Measurements from ENCODE around the gene CDC37. TPM values are rescaled to one million over a fixed set of nuclear protein-coding genes. Genes with fewer than 3 reads are reported as not detected.

Gene CDC37
- polyA plus RNA-seq, 1 donor (not counting 4 experiments of a cell fraction or from before 2014, with no cell fraction given), result 376 TPM

DNA sequence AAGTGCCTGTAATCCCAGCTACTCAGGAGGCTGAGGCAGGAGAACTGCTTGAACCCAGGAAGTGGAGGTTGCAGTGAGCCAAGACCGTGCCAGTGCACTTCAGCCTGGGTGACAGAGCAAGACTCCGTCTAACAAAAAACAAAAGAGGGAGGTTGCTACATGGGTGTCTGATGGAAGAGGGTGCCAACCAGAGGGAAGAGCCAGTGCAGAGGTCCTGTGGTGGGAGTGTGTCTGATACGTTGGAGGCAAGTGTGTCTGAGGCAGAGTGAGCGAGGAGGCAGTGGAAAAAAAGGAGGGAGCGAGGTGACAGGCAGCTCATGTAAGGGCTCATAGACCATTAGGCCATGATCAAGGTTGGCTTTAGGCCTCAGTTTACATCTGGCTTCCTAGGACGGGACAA is 23.8 kb upstream of the CDC37 start:
- Histone ChIP-seq H3K79me2 (ENCODE audit: control insufficient read depth, insufficient read depth, low read length) (no peaks in the 10 kb centered on the region), H3K9me3 (ENCODE audit: control insufficient read depth, low read depth, low read length) (no peaks in the 10 kb centered on the region), H3K27me3 (ENCODE audit: control insufficient read depth, extremely low read depth, insufficient read depth, low read length) (peaks cover 63% of the 10 kb centered on the region), H4K20me1 (ENCODE audit: control insufficient read depth, extremely low read depth, insufficient read depth, low read length) (no peaks in the 10 kb centered on the region), H3K9ac (ENCODE audit: control insufficient read depth, extremely low read depth, insufficient read depth, low read length) (no peak overlapping the region), H3K9me1 (ENCODE audit: control insufficient read depth, extremely low read depth, insufficient read depth, low read length) (no peaks in the 10 kb centered on the region), H3K4me3 (ENCODE audit: control insufficient read depth in 2 of 3, extremely low read depth in 1 of 3, insufficient read depth in 2 of 3, low read depth in 1 of 3, low read length in 3 of 3) (no peak overlapping the region), H3K4me2 (ENCODE audit: control insufficient read depth, extremely low read depth, insufficient read depth, low read depth, low read length) (no peak overlapping the region), H3K4me1 (ENCODE audit: control insufficient read depth, extremely low read depth, insufficient read depth, low read length) (peaks cover 12% of the 10 kb centered on the region), H3K27ac (ENCODE audit: control insufficient read depth, insufficient read depth, low read length) (no peak overlapping the region), H3K36me3 (ENCODE audit: control insufficient read depth in 2 of 2, extremely low read depth in 1 of 2, insufficient read depth in 2 of 2, low read length in 2 of 2) (no peaks in the 10 kb centered on the region), H2AFZ (ENCODE audit: control insufficient read depth, low read length) (no peak overlapping the region)
- no peak for FAIRE-seq
- dilution Hi-C loops (cut with MboI; ENCODE audit: extremely low pct_ligation_motif_present, low sequenced_read_pairs), result no loop called here
- DNase-seq (ENCODE audit: low read depth, low spot score), result no peak
- TF ChIP-seq, protein P1, sequence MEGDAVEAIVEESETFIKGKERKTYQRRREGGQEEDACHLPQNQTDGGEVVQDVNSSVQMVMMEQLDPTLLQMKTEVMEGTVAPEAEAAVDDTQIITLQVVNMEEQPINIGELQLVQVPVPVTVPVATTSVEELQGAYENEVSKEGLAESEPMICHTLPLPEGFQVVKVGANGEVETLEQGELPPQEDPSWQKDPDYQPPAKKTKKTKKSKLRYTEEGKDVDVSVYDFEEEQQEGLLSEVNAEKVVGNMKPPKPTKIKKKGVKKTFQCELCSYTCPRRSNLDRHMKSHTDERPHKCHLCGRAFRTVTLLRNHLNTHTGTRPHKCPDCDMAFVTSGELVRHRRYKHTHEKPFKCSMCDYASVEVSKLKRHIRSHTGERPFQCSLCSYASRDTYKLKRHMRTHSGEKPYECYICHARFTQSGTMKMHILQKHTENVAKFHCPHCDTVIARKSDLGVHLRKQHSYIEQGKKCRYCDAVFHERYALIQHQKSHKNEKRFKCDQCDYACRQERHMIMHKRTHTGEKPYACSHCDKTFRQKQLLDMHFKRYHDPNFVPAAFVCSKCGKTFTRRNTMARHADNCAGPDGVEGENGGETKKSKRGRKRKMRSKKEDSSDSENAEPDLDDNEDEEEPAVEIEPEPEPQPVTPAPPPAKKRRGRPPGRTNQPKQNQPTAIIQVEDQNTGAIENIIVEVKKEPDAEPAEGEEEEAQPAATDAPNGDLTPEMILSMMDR (optimal IDR thresholded peaks at IDR 0.05 in 1 of 3, IDR thresholded peaks at IDR 0.05 in 1 of 3, conservative IDR thresholded peaks at IDR 0.05 in 1 of 3; ENCODE audit: extremely low read depth in 1 of 3, insufficient read depth in 2 of 3, low read length in 3 of 3), result no peak
- no peak for TF ChIP-seq EZH2 (IDR thresholded peaks at IDR 0.05; ENCODE audit: low read length)

DNA sequence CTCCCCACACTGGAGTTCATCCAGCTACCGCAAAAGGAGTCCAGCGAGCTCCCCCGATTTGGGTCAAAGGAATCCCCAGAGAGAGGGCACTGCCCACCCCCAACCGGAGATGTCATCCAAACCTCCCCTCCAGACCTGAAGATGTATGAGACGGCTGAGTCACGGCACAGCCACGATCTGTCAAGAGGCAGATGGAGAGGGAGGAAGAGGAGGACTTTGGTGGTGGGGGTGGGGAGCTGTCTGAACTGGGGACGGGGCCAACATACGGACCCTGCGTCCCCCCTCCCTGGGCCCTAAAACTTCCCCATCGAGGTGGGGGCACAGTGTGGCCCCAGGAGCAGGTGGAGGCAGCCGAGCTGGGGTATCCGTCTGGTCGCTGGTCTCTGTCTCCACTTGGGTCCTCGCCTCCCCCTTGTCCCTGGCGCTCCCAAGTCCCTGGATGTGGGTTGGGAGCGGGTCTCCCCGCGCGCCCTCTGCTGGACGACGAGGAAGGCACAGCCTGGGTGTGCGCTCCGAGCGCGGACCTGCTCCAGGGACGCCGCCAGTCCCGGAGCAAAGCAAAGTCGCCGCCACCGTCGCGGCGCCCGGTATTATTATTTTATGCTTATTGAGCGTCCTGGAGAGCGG is 20.8 kb upstream of the CDC37 start:
- Histone ChIP-seq H3K9ac (ENCODE audit: control insufficient read depth, extremely low read depth, insufficient read depth, low read length) (no peak overlapping the region), H3K79me2 (ENCODE audit: control insufficient read depth, insufficient read depth, low read length) (no peaks in the 10 kb centered on the region), H3K4me1 (ENCODE audit: control insufficient read depth, extremely low read depth, insufficient read depth, low read length) (peaks cover 21% of the 10 kb centered on the region), H3K9me3 (ENCODE audit: control insufficient read depth, low read depth, low read length) (no peaks in the 10 kb centered on the region), H3K27me3 (ENCODE audit: control insufficient read depth, extremely low read depth, insufficient read depth, low read length) (peaks cover 65% of the 10 kb centered on the region), H3K36me3 (ENCODE audit: control insufficient read depth in 2 of 2, extremely low read depth in 1 of 2, insufficient read depth in 2 of 2, low read length in 2 of 2) (no peaks in the 10 kb centered on the region), H3K27ac (ENCODE audit: control insufficient read depth, insufficient read depth, low read length) (no peak overlapping the region), H4K20me1 (ENCODE audit: control insufficient read depth, extremely low read depth, insufficient read depth, low read length) (no peaks in the 10 kb centered on the region), H3K4me3 (ENCODE audit: control insufficient read depth in 2 of 3, extremely low read depth in 1 of 3, insufficient read depth in 2 of 3, low read depth in 1 of 3, low read length in 3 of 3) (peak overlapping the region; percentile 18 to 55 (median 20)), H2AFZ (ENCODE audit: control insufficient read depth, low read length) (peak overlapping the region; percentile 33), H3K4me2 (ENCODE audit: control insufficient read depth, extremely low read depth, insufficient read depth, low read depth, low read length) (peak overlapping the region; percentile 81), H3K9me1 (ENCODE audit: control insufficient read depth, extremely low read depth, insufficient read depth, low read length) (no peaks in the 10 kb centered on the region)
- DNase-seq (ENCODE audit: low read depth, low spot score) (no peak), FAIRE-seq (no peak)
- dilution Hi-C loops (cut with MboI; ENCODE audit: extremely low pct_ligation_motif_present, low sequenced_read_pairs), result no loop called here
- no peak for TF ChIP-seq EZH2 (IDR thresholded peaks at IDR 0.05; ENCODE audit: low read length)
- TF ChIP-seq, protein P1 (optimal IDR thresholded peaks at IDR 0.05 in 1 of 3, IDR thresholded peaks at IDR 0.05 in 1 of 3, conservative IDR thresholded peaks at IDR 0.05 in 1 of 3; ENCODE audit: extremely low read depth in 1 of 3, insufficient read depth in 2 of 3, low read length in 3 of 3), result peak; percentile 60 to 95 (median 90)
